Stimulated activated CD4-positive, alpha-beta T cell treated with anti-CD3 and anti-CD28 coated beads, TNF-alpha, amount 100 ng/mL, for 1 hour (primary cell): Measurements from ENCODE around the gene PTCD1.

Experiments used
- DNase-seq, 3 donors: peaks; one replicate each; pipeline ENCODE4 v3.0.0-alpha.2; 2020; ENCODE audit warnings: low read depth in 3 of 3, low spot score in 1 of 3

Gene PTCD1

GRCh38 chr7:99369767-99370391 is 68.7 kb downstream of the PTCD1 start:
- DNase-seq, result no peak

GRCh38 chr7:99368750-99369389 is 69.7 kb downstream of the PTCD1 start:
- no peak for DNase-seq
